Smooth muscle cell (in vitro differentiated cells): Measurements from ENCODE around the gene IGLL5. TPM values are rescaled to one million over a fixed set of nuclear protein-coding genes. Genes with fewer than 3 reads are reported as not detected.

Experiments used
- DNase-seq: peaks from one replicate; lab custom pipeline; 2025; ENCODE audit not compliant: unreplicated experiment; lab: John Stamatoyannopoulos, UW
- H2AFZ ChIP-seq: fragments of 200-600 bp; sonication (generic); 2 replicates; pipeline ENCODE4 v1.6.0; 2016; ENCODE audit warnings: antibody characterized with exemption, low read depth, mild to moderate bottlenecking
- H3F3A ChIP-seq: fragments of 200-600 bp; sonication (generic); 2 replicates; pipeline ENCODE4 v1.6.0; 2017; ENCODE audit warnings: antibody characterized with exemption, low read depth
- H3K27ac ChIP-seq: fragments of 200-600 bp; sonication (generic); 2 replicates; pipeline ENCODE4 v1.5.1; 2016; ENCODE audit warnings: low read depth, mild to moderate bottlenecking
- H3K27me3 ChIP-seq: fragments of 200-600 bp; sonication (generic); 2 replicates; pipeline ENCODE4 v1.6.1; 2016; ENCODE audit warnings: low read depth, mild to moderate bottlenecking
- H3K36me3 ChIP-seq: fragments of 200-600 bp; sonication (generic); 2 replicates; pipeline ENCODE4 v1.5.1; 2016; ENCODE audit warnings: low read depth
- H3K4me1 ChIP-seq: fragments of 200-600 bp; sonication (generic); 2 replicates; pipeline ENCODE4 v1.5.1; 2016; ENCODE audit warnings: low read depth
- H3K4me2 ChIP-seq: fragments of 200-600 bp; sonication (generic); 2 replicates; pipeline ENCODE4 v1.6.0; 2016; ENCODE audit warnings: mild to moderate bottlenecking
- H3K4me3 ChIP-seq: fragments of 200-600 bp; sonication (generic); 2 replicates; pipeline ENCODE4 v1.5.1; 2016; ENCODE audit warnings: mild to moderate bottlenecking
- H3K79me2 ChIP-seq: fragments of 200-600 bp; sonication (generic); 2 replicates; pipeline ENCODE4 v1.6.0; 2016; ENCODE audit warnings: low read depth, mild to moderate bottlenecking
- H3K9ac ChIP-seq: fragments of 200-600 bp; sonication (generic); 2 replicates; pipeline ENCODE4 v1.6.0; 2016; ENCODE audit warnings: low read depth
- H3K9me3 ChIP-seq: fragments of 200-600 bp; sonication (generic); replicated peaks from 2 replicates; pipeline ENCODE4 v1.5.1; 2016; ENCODE audit warnings: low read depth
- H4K20me1 ChIP-seq: fragments of 200-600 bp; sonication (generic); 2 replicates; pipeline ENCODE4 v1.6.0; 2016; ENCODE audit warnings: low read depth
- WGBS: methylation state at CpG from one replicate; pipeline ENCODE4 v1.1.7; 2016; ENCODE audit warnings: low lambda C conversion rate; 5-methylcytosine and 5-hydroxymethylcytosine counted together
- polyA plus RNA-seq: library from polyadenylated mRNA; unstranded; fragments of >200 nt; fragmentation: Nextera tagmentation; extraction: Ambion mirVana; gene quantifications from 2 replicates; pipeline ENCODE4 v1.2.1, GENCODE V29; 2016
- total RNA-seq: library from RNA; depleted of rRNA; stranded (reverse); fragments of >200 nt; gene quantifications from 2 replicates; pipeline ENCODE4 v1.2.3, GENCODE V29; 2014
- TF ChIP-seq, protein P1 (sequence below): fragments of 200-600 bp; sonication (generic); IDR thresholded peaks from 2 replicates; pipeline ENCODE4 v1.5.1; 2017; ENCODE audit warnings: borderline replicate concordance, mild to moderate bottlenecking, antibody characterized with exemption; ENCODE audit not compliant: insufficient read depth, poor library complexity, severe bottlenecking

Gene IGLL5
- total and polyA plus RNA-seq, 2 experiments from 2014 or later: not detected

DNA sequence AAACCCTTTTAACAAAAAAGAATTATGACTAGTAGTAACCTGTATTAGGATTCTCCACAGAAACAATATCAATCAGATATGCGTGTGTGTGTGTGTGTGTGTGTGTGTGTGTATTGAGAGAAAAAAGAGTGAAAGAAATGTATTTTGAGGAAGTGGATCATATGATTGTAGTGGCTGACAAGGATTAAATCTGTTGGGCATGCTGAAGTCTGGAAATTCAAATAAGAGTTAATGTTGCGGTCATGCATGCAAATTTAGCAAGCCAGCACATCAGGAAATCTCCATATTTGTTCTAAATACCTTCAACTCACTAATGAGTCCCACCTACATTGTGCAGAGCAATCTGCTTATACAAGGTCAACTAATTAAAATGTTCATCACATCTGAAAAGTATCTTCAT is 46.8 kb upstream of the IGLL5 start:
- no peak overlapping the region for H3K4me2 ChIP-seq
- TF ChIP-seq, protein P1, sequence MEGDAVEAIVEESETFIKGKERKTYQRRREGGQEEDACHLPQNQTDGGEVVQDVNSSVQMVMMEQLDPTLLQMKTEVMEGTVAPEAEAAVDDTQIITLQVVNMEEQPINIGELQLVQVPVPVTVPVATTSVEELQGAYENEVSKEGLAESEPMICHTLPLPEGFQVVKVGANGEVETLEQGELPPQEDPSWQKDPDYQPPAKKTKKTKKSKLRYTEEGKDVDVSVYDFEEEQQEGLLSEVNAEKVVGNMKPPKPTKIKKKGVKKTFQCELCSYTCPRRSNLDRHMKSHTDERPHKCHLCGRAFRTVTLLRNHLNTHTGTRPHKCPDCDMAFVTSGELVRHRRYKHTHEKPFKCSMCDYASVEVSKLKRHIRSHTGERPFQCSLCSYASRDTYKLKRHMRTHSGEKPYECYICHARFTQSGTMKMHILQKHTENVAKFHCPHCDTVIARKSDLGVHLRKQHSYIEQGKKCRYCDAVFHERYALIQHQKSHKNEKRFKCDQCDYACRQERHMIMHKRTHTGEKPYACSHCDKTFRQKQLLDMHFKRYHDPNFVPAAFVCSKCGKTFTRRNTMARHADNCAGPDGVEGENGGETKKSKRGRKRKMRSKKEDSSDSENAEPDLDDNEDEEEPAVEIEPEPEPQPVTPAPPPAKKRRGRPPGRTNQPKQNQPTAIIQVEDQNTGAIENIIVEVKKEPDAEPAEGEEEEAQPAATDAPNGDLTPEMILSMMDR: no peak
- no peaks in the 10 kb centered on the region for H3K9me3 ChIP-seq
- H3K27ac ChIP-seq: no peak overlapping the region
- H3K36me3 ChIP-seq: no peaks in the 10 kb centered on the region
- WGBS: 74% methylated on average over 2 of the region's 2 CpGs
- H3K4me3 ChIP-seq: no peak overlapping the region
- H2AFZ ChIP-seq: no peak overlapping the region
- no peaks in the 10 kb centered on the region for H3K79me2 ChIP-seq
- no peaks in the 10 kb centered on the region for H4K20me1 ChIP-seq
- no peaks in the 10 kb centered on the region for H3K4me1 ChIP-seq
- H3F3A ChIP-seq: no peaks in the 10 kb centered on the region
- peaks cover 42% of the 10 kb centered on the region for H3K27me3 ChIP-seq
- no peak overlapping the region for H3K9ac ChIP-seq
- DNase-seq: no peak

DNA sequence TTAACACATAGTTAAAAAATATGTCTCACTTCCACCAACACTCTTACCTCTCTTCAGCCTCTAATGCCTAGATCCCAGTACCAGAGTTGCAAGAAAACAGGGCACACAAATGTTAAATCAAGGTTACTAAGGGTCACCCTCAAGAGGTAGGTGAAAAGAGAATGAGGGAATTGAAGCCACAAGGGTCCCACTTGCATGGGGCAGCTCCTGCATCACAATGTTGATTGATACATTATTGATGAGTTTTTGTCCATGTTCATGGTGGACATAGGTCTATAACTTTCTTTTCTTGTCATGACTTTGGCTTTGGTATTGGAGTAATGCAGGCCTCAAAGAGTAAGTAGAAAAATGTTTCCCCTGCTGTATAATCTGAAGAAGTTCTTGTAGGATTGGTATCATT is 46.0 kb upstream of the IGLL5 start:
- no peaks in the 10 kb centered on the region for H4K20me1 ChIP-seq
- H3K9ac ChIP-seq: no peak overlapping the region
- DNase-seq: no peak
- H3K79me2 ChIP-seq: no peaks in the 10 kb centered on the region
- no peak overlapping the region for H3K4me2 ChIP-seq
- TF ChIP-seq, protein P1: no peak
- H3K4me1 ChIP-seq: no peaks in the 10 kb centered on the region
- no peak overlapping the region for H3K4me3 ChIP-seq
- H3K36me3 ChIP-seq: no peaks in the 10 kb centered on the region
- H3K27ac ChIP-seq: no peak overlapping the region
- no peak overlapping the region for H2AFZ ChIP-seq
- no peaks in the 10 kb centered on the region for H3F3A ChIP-seq
- H3K9me3 ChIP-seq: no peaks in the 10 kb centered on the region
- peaks cover 48% of the 10 kb centered on the region for H3K27me3 ChIP-seq

DNA sequence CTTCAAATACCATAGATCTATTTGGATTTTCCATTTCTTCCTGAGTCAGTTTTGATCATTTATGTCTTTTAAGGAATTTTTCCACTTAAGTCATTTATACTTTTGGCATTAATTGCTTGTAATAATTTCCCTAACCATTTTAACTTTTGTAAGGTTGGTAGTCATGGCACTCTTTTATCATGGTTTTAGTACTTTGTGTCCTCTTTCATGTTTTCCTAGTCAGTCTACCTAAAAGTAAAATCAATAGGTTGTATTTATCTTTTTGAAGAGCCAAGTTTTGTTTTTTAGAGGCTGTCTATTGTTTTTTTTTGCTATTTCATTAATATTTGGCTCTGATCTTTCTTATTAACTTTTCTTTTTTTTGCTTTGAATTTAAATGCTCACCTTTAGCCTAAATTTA is 45.5 kb upstream of the IGLL5 start:
- Histone ChIP-seq H3K36me3 (no peaks in the 10 kb centered on the region), H3K9me3 (no peaks in the 10 kb centered on the region), H3K27me3 (peaks cover 53% of the 10 kb centered on the region), H3K4me1 (no peaks in the 10 kb centered on the region), H3K27ac (no peak overlapping the region), H3K4me2 (no peak overlapping the region), H4K20me1 (no peaks in the 10 kb centered on the region), H2AFZ (no peak overlapping the region), H3K79me2 (no peaks in the 10 kb centered on the region), H3K4me3 (no peak overlapping the region), H3F3A (no peaks in the 10 kb centered on the region), H3K9ac (no peak overlapping the region)
- DNase-seq: no peak
- TF ChIP-seq, protein P1: no peak

DNA sequence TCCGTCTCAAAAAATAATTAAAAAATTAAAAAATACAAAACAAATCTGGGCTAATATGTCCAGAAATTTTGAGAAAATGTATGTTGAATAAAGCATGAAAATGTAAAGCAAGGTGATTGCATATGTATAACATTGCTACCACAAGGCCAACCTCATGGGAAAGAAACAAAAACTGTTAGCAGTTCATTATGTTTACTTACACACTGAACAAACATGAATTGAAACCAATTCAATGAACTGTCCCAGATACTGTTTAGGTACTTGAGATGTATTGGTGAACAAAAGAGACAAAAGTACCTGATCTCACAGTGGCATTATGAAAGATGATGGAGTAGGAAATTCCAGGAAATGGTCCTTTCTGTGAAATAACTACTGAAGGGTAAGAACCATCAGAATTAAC is 43.8 kb upstream of the IGLL5 start:
- DNase-seq: no peak
- H4K20me1 ChIP-seq: no peaks in the 10 kb centered on the region
- H3K4me2 ChIP-seq: no peak overlapping the region
- H3F3A ChIP-seq: no peaks in the 10 kb centered on the region
- H3K27me3 ChIP-seq: peaks cover 65% of the 10 kb centered on the region
- TF ChIP-seq, protein P1: no peak
- no peak overlapping the region for H3K9ac ChIP-seq
- H2AFZ ChIP-seq: no peak overlapping the region
- no peak overlapping the region for H3K27ac ChIP-seq
- H3K4me3 ChIP-seq: no peak overlapping the region
- no peaks in the 10 kb centered on the region for H3K4me1 ChIP-seq
- no peaks in the 10 kb centered on the region for H3K36me3 ChIP-seq
- H3K9me3 ChIP-seq: no peaks in the 10 kb centered on the region
- no peaks in the 10 kb centered on the region for H3K79me2 ChIP-seq
- WGBS: 100% methylated on average over 1 of the region's 1 CpG
